HepG2 (cell line): ENCODE data around the gene GARIN5A. TPM values are rescaled to one million over a fixed set of nuclear protein-coding genes. Genes with fewer than 3 reads are reported as not detected.

Experiments used
- ATAC-seq: fragments of 200-7000 bp; cut with Tn5 transposase; 3 replicates; pipeline ENCODE4 v1.9.1; 2020; ENCODE audit warnings: mild to moderate bottlenecking, moderate library complexity
- BruUV-seq: library from RNA; stranded (reverse); fragments of 400-500 nt; replicated peaks from 2 replicates; lab custom pipeline; 2021; lab: Mats Ljungman, UMichigan
- CTCF ChIA-PET: fragments of 300-600 bp; formaldehyde crosslinking; extraction: SDS; loops from one replicate; lab custom pipeline; 2021; ENCODE audit warnings: low total read pairs, inconsistent platforms, low intra/inter-chr PET ratio; lab: Yijun Ruan, JAX
- POLR2A ChIA-PET: fragments of 350-600 bp; sonication (Branson Sonifier 250); formaldehyde crosslinking; loops from one replicate; lab custom pipeline; 2020; ENCODE audit warnings: antibody characterized with exemption, inconsistent platforms; lab: Yijun Ruan, JAX
- DNase-seq: peaks from one replicate; pipeline ENCODE4 v3.0.0-alpha.2; 2015; ENCODE audit warnings: low spot score
- FAIRE-seq: peaks from 3 replicates; lab custom pipeline; 2011; peaks lifted over from hg19 to GRCh38; lab: Jason Lieb, UNC
- H2AFZ ChIP-seq: one replicate; pipeline ENCODE4 v1.6.1; 2011; ENCODE audit warnings: low read length, inconsistent platforms
- H3K27ac ChIP-seq: fragments of 300-600 bp; 3 replicates; pipeline ENCODE4 v1.8.0; 2011; ENCODE audit warnings: mixed run types, mild to moderate bottlenecking, mixed read lengths, low read length, inconsistent platforms; ENCODE audit not compliant: insufficient read depth; ENCODE audit errors: extremely low read length
- H3K27me3 ChIP-seq, 2 experiments: fragments of 200-600 bp in 1 of 2; 2 replicates in 1 of 2; 3 replicates in 1 of 2; pipeline versions ENCODE4 v1.6.0 to v1.8.0; 2011; ENCODE audit warnings: low read length in 2 of 2, mild to moderate bottlenecking in 2 of 2, moderate library complexity in 2 of 2, inconsistent platforms in 1 of 2; ENCODE audit not compliant: insufficient read depth in 2 of 2, control insufficient read depth in 1 of 2
- H3K36me3 ChIP-seq, 2 experiments: fragments of 200-600 bp in 1 of 2; replicated peaks in 1 of 2; 2 replicates in 1 of 2; 3 replicates in 1 of 2; pipeline versions ENCODE4 v1.5.1 to v1.8.0; 2011; ENCODE audit warnings: low read length in 2 of 2, inconsistent platforms in 1 of 2; ENCODE audit not compliant: insufficient read depth in 2 of 2, control insufficient read depth in 1 of 2
- H3K4me1 ChIP-seq: 2 replicates; pipeline ENCODE4 v1.5.1; 2012; ENCODE audit warnings: low read length, inconsistent platforms; ENCODE audit not compliant: insufficient read depth
- H3K4me2 ChIP-seq: 2 replicates; pipeline ENCODE4 v1.6.0; 2011; ENCODE audit warnings: low read depth, low read length, inconsistent platforms
- H3K4me3 ChIP-seq, 3 experiments: fragments of 200-600 bp in 1 of 3; sonication (generic), shearing (Covaris generic) in 1 of 3; replicated peaks in 1 of 3; 2 replicates each; pipeline ENCODE4 v1.5.1; 2011 to 2016; ENCODE audit warnings: low read length in 3 of 3, inconsistent platforms in 2 of 3, low read depth in 2 of 3, mild to moderate bottlenecking in 2 of 3, control low read depth in 1 of 3, mixed read lengths in 1 of 3; ENCODE audit not compliant: insufficient read depth in 1 of 3
- H3K79me2 ChIP-seq: one replicate; pipeline ENCODE4 v1.6.1; 2011; ENCODE audit warnings: low read length, inconsistent platforms; ENCODE audit not compliant: insufficient read depth
- H3K9ac ChIP-seq: 2 replicates; pipeline ENCODE4 v1.6.0; 2011; ENCODE audit warnings: mild to moderate bottlenecking, low read depth, low read length, inconsistent platforms; ENCODE audit not compliant: insufficient read depth
- H3K9me3 ChIP-seq: 2 replicates; pipeline ENCODE4 v1.5.1; 2012; ENCODE audit warnings: mild to moderate bottlenecking, low read length
- H4K20me1 ChIP-seq: 2 replicates; pipeline ENCODE4 v1.6.0; 2011; ENCODE audit warnings: inconsistent platforms, mild to moderate bottlenecking, low read length, moderate library complexity; ENCODE audit not compliant: insufficient read depth
- E2F1 ChIP-seq: sonication (generic); formaldehyde crosslinking; IDR thresholded peaks from 2 replicates; pipeline ENCODE4 v1.5.0; 2020; ENCODE audit warnings: missing genetic modification reagents
- KLF13 ChIP-seq: sonication (generic); formaldehyde crosslinking; IDR thresholded peaks from 2 replicates; pipeline ENCODE4 v1.4.0; 2020; ENCODE audit warnings: mild to moderate bottlenecking, missing genetic modification reagents
- MYPOP ChIP-seq: sonication (generic); formaldehyde crosslinking; IDR thresholded peaks from 2 replicates; pipeline ENCODE4 v1.8.1; 2023; ENCODE audit warnings: mild to moderate bottlenecking, moderate library complexity, missing genetic modification reagents
- NFE2L2 ChIP-seq: fragments of 150-350 bp; IDR thresholded peaks from 2 replicates; pipeline ENCODE4 v1.6.1; 2014; ENCODE audit warnings: low read length
- SMARCE1 ChIP-seq: fragments of 450-650 bp; IDR thresholded peaks from 2 replicates; pipeline ENCODE4 v1.6.1; 2017; ENCODE audit warnings: borderline replicate concordance
- SRSF4 ChIP-seq: fragments of 200-400 bp; formaldehyde crosslinking; IDR thresholded peaks from one replicate; pipeline ENCODE4 v1.6.1; 2018; ENCODE audit warnings: mild to moderate bottlenecking, low read depth, low read length, moderate library complexity; ENCODE audit not compliant: poor library complexity, severe bottlenecking
- ZFP36L2 ChIP-seq: sonication (generic); formaldehyde crosslinking; IDR thresholded peaks from 2 replicates; pipeline ENCODE4 v1.4.0; 2020; ENCODE audit warnings: missing genetic modification reagents
- ZNF121 ChIP-seq: sonication (generic); formaldehyde crosslinking; IDR thresholded peaks from 2 replicates; pipeline ENCODE4 v1.5.0; 2020; ENCODE audit warnings: mild to moderate bottlenecking, missing genetic modification reagents
- ZNF44 ChIP-seq: sonication (generic); formaldehyde crosslinking; IDR thresholded peaks from 2 replicates; pipeline ENCODE4 v1.5.1; 2020; ENCODE audit warnings: mild to moderate bottlenecking, missing genetic modification reagents
- WGBS: methylation state at CpG from one replicate; pipeline ENCODE4 v1.1.6; 2017; ENCODE audit warnings: low lambda C conversion rate; 5-methylcytosine and 5-hydroxymethylcytosine counted together
- in situ Hi-C: cut with HindIII; loops from 2 replicates; pipeline ENCODE4 v1.10.0; 2017; ENCODE audit warnings: low pct_unique_long_range_greater_than_20kb; ENCODE audit not compliant: extremely low pct_ligation_motif_present
- intact Hi-C: fragments of 100-400 bp; cut with micrococcal nuclease; formaldehyde crosslinking; loops from one replicate; pipeline ENCODE4 v1.10.0; 2022; ENCODE audit not compliant: unreplicated experiment
- polyA plus RNA-seq, 8 experiments: library from polyadenylated mRNA; depleted of rRNA in 3 of 8; stranded (reverse) in 7 of 8; unstranded in 1 of 8; fragments of >200 nt; fragmentation: Illumina TruSeq in 4 of 8; extraction: Trizol in 4 of 8; gene quantifications; 2 replicates each; pipeline versions ENCODE4 v1.2.1 to v1.2.3, GENCODE V29; 2011 to 2016; ENCODE audit warnings: low read depth in 4 of 8, missing spikeins in 1 of 8, mixed read lengths in 1 of 8; ENCODE audit not compliant: insufficient read depth in 1 of 8
- total RNA-seq, 5 experiments: library from RNA; depleted of rRNA; stranded (reverse); fragments of >200 nt; fragmentation: Illumina TruSeq; extraction: Trizol; gene quantifications; 2 replicates each; pipeline ENCODE4 v1.2.3, GENCODE V29; 2016; ENCODE audit warnings: low read depth in 1 of 5

GARIN5A gene
- total and polyA plus RNA-seq, 2 of the 13 experiments (the other 11 are each of a cell fraction or from before 2014, with no cell fraction given) = not detected

- CTCF ChIA-PET = no interaction called here
- WGBS = 67% methylated on average over 11 of the region's 11 CpGs
- Histone ChIP-seq H3K4me2 (no peak overlapping the region), H3K4me1 (peaks cover 29% of the 10 kb centered on the region), H2AFZ (no peak overlapping the region)
- BruUV-seq = no TSS peak
- POLR2A ChIA-PET = no interaction called here
- in situ Hi-C loops = no loop called here
- TF ChIP-seq NFE2L2 = no peak
- no peak for TF ChIP-seq MYPOP (CRISPR knock-in tag)
- no peak for TF ChIP-seq ZFP36L2 (CRISPR knock-in tag)
- TF ChIP-seq KLF13 (CRISPR knock-in tag) = no peak
- no peak for TF ChIP-seq E2F1 (CRISPR knock-in tag)
- TF ChIP-seq ZNF44 (CRISPR knock-in tag) = no peak
- TF ChIP-seq SMARCE1 = no peak
- no peak for TF ChIP-seq ZNF121 (CRISPR knock-in tag)
- no peak for TF ChIP-seq SRSF4
- TF ChIP-seq, all 625 proteins: peak for 0
- no peak for DNase-seq
- H3K9ac ChIP-seq = no peak overlapping the region
- H3K27ac ChIP-seq = no peak overlapping the region
- no peak for ATAC-seq
- H3K4me3 ChIP-seq = no peak overlapping the region
- no peaks in the 10 kb centered on the region for H3K9me3 ChIP-seq
- H3K36me3 ChIP-seq = no peaks in the 10 kb centered on the region
- H4K20me1 ChIP-seq = no peaks in the 10 kb centered on the region
- no peaks in the 10 kb centered on the region for H3K79me2 ChIP-seq
- intact Hi-C loops = no loop called here
- FAIRE-seq = no peak
- no peaks in the 10 kb centered on the region; a peak in 3 of 5 replicates for H3K27me3 ChIP-seq
Observed at GRCh38 chr19:50509366-50509765, 32.7 kb upstream of the GARIN5A start.
